ENCODE measurements around the gene PLAAT4.

PLAAT4 gene

GRCh38 chr11:63536669-63537292 is at the start of gene PLAAT4:
TSS of gene PLAAT4 (plus strand) at chr11:63536808. CDS start at chr11:63536869, 61 bp downstream.
- DNase-seq (ENCODE audit: low read depth) = peak; percentile 54

GRCh38 chr11:63488789-63489188 is 47.8 kb upstream of the PLAAT4 start:
- DNase-seq (ENCODE audit: low read depth) = no peak

GRCh38 chr11:63489879-63490278 is 46.7 kb upstream of the PLAAT4 start:
- DNase-seq (ENCODE audit: low read depth) = no peak

- no peak for DNase-seq (ENCODE audit: low read depth)
Observed at GRCh38 chr11:63490551-63491239, 45.9 kb upstream of the PLAAT4 start, which contains the start of gene PLAAT5. TSS of gene PLAAT5 (minus strand) at chr11:63491167. CDS start at chr11:63491034, 133 bp downstream.

GRCh38 chr11:63491240-63491587 is 45.4 kb upstream of the PLAAT4 start:
- DNase-seq (ENCODE audit: low read depth) = no peak

- no peak for DNase-seq (ENCODE audit: low read depth)
Observed at GRCh38 chr11:63491636-63492372, 44.8 kb upstream of the PLAAT4 start.

GRCh38 chr11:63492441-63492840 is 44.2 kb upstream of the PLAAT4 start:
- DNase-seq (ENCODE audit: low read depth) = no peak

GRCh38 chr11:63493127-63493526 is 43.5 kb upstream of the PLAAT4 start:
- DNase-seq (ENCODE audit: low read depth) = no peak

- DNase-seq (ENCODE audit: low read depth) = no peak
Observed at GRCh38 chr11:63494975-63495374, 41.6 kb upstream of the PLAAT4 start.

- no peak for DNase-seq (ENCODE audit: low read depth)
Observed at GRCh38 chr11:63499874-63500273, 36.7 kb upstream of the PLAAT4 start.

GRCh38 chr11:63501236-63501635 is 35.4 kb upstream of the PLAAT4 start:
- no peak for DNase-seq (ENCODE audit: low read depth)

GRCh38 chr11:63502252-63502820 is 34.3 kb upstream of the PLAAT4 start:
- no peak for DNase-seq (ENCODE audit: low read depth)

- DNase-seq (ENCODE audit: low read depth) = no peak
Observed at GRCh38 chr11:63503492-63503891, 33.1 kb upstream of the PLAAT4 start.

GRCh38 chr11:63504054-63504453 is 32.6 kb upstream of the PLAAT4 start:
- DNase-seq (ENCODE audit: low read depth) = no peak

- peak; percentile 51 for DNase-seq (ENCODE audit: low read depth)
Observed at GRCh38 chr11:63504933-63505586, 31.5 kb upstream of the PLAAT4 start.

- DNase-seq (ENCODE audit: low read depth) = no peak
Observed at GRCh38 chr11:63505857-63506528, 30.6 kb upstream of the PLAAT4 start, which contains the start of gene LGALS12. TSS of gene LGALS12 (plus strand) at chr11:63506084. CDS start at chr11:63506459, 375 bp downstream.

GRCh38 chr11:63506876-63507275 is 29.7 kb upstream of the PLAAT4 start:
- DNase-seq (ENCODE audit: low read depth) = no peak

GRCh38 chr11:63507511-63507910 is 29.1 kb upstream of the PLAAT4 start:
- no peak for DNase-seq (ENCODE audit: low read depth)

GRCh38 chr11:63508009-63508408 is 28.6 kb upstream of the PLAAT4 start:
- peak; percentile 14 for DNase-seq (ENCODE audit: low read depth)

- no peak for DNase-seq (ENCODE audit: low read depth)
Observed at GRCh38 chr11:63508745-63509144, 27.9 kb upstream of the PLAAT4 start.

GRCh38 chr11:63510360-63511047 is 26.1 kb upstream of the PLAAT4 start:
- DNase-seq (ENCODE audit: low read depth) = peak; percentile 83
